IPS-18c (cell line): ENCODE measurements around the gene FGF14.
"Not testable (repeated sequence)": the region's sequence is repeated elsewhere in the genome, so short reads cannot be mapped to it uniquely, and the experiment has no call there.

ENCODE experiments used
- H3K4me3 ChIP-seq: 2 replicates; pipeline ENCODE4 v1.7.0; 2013; ENCODE audit warnings: low read depth, mild to moderate bottlenecking, low read length, moderate library complexity; ENCODE audit not compliant: insufficient read depth
- H3K9me3 ChIP-seq: one replicate; pipeline ENCODE4 v1.6.1; 2013; ENCODE audit warnings: mild to moderate bottlenecking, low read length, moderate library complexity; ENCODE audit not compliant: control insufficient read depth, insufficient read depth

The FGF14 gene

DNA sequence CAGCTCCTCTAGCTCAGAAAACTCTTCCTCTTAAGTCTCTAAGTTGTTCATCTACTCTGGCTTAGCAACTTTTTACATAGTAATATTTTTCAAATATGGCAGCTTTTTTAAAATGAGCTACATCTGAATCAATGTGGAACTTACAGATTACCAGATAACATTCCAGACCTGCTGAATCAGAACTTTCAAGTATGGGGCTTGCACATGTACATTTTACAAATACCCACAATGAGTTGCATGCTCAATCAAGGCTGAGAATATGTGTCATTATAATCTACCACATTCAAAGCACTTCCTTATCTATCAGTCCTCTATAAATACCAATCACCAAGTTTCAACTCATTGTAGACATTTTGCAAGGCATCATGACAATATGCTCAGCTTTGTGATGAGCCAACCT lies 383.1 kb downstream of the FGF14 start:
- no peak overlapping the region for H3K4me3 ChIP-seq
- H3K9me3 ChIP-seq: no peaks in the 10 kb centered on the region

DNA sequence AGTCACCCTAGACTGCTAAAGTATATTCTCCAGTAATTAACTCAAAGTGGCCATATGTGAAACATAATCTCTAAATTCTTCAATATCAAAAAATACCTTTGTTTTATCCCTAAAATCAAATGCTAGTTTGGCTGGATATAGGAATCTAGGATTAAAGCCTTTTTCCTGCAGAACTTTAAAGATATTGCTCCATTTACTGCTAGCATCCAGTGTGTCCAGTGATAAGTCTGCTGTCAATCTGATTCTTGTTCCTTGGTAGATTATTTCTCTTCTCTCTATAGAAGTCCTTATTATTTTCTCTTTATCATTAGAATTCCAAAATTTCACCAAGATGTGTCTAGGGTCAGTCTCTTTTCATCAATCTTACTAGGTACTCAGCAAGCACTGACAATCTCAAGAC lies 384.6 kb downstream of the FGF14 start:
- no peaks in the 10 kb centered on the region for H3K9me3 ChIP-seq
- H3K4me3 ChIP-seq: no peak overlapping the region

DNA sequence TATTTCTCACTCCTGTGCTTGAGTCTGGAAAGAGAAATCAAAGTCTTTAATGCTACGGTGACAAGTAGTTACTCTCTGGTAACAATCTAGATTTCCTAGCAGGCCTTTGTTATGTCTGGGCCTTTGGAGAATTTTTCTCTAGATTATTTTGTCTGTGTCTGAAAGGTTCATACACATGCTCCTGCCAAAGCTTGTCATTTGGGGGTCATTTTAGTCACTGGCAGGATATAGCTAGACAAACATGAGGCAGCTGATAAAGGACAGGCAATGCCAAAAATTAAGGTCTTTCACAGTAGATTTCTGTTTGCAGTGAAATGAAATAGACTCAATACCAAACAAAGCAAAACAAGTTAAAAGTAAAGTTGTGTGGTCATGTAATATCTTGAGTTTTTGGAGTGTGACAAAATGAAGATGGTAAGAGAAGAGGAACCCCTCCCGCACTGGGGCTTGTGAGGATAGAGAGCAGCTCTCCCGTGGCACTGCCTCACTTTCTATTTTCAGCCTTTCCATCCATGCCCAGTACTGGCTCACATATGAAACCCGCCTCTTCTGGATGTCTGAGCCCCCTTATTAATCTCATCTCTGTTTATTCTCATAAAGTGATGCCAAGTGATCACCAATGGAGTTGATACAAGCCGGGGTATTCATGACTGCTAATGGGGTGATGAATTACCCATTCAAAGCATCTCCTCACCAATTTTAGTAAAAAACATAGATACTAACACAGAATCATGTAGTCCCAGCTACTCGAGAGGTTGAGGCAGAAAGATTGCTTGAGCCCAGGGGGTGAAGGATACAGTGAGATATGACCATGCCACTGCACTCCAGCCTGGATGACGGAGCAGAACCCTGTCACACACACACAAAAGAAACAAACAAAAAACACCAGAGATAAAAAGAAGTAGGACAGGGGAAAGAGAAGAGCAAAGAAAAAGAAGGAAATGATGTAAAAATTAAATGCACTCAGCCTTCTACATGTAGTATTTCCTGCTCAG lies 389.3 kb downstream of the FGF14 start:
- H3K9me3 ChIP-seq: no peaks in the 10 kb centered on the region
- no peak overlapping the region for H3K4me3 ChIP-seq

DNA sequence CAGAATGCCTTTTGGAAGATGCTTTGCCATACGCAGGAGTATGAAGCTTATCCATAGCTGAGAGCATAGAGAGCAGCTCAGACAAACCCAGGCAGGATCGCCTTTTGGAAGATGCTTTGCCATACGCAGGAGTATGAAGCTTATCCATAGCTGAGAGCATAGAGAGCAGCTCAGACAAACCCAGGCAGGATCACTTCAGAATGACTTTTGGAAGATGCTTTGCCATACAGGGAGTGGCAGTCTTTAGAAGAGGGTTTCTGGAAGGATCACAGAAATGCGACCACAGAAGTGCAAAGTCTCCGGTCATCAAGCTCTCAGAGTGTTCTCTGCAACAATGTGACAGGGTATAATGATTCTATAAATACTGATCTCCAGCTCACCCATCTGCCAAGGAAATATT lies 390.4 kb downstream of the FGF14 start:
- not testable (repeated sequence) for H3K4me3 ChIP-seq, H3K9me3 ChIP-seq

DNA sequence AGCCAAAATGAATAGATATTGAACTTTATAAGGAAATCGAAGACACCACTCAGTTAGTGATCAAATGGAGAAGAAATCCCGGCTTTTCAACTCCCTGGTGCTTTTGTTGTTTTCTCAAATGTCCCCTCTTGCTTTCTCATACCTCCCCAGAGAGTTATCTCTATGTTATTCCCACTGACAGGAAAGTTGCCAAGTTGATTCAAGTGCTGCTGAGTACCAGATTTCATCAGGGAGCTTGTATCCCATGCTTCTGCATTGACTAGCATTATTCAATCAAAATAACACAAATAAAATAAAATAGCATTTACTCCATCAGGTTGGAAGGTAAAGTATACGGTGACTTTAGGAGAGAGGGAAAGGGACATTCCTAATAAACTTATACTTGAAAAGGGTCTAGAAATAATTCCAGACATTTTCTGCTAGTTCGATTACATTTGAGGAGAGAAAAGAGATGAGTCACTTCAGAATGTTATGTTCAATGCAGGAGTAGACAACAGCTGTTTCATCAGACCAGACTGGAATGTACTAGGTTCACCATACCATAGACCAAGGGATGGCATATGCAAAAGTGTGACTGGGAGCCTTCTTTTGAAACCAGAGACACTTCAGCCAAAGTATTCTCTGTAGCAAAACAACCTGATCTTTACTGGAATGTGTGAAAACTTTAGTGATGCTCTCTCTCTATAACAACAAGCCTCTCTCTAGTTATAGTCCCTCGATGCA lies 397.8 kb downstream of the FGF14 start:
- Histone ChIP-seq H3K4me3 (no peak overlapping the region), H3K9me3 (no peaks in the 10 kb centered on the region)

DNA sequence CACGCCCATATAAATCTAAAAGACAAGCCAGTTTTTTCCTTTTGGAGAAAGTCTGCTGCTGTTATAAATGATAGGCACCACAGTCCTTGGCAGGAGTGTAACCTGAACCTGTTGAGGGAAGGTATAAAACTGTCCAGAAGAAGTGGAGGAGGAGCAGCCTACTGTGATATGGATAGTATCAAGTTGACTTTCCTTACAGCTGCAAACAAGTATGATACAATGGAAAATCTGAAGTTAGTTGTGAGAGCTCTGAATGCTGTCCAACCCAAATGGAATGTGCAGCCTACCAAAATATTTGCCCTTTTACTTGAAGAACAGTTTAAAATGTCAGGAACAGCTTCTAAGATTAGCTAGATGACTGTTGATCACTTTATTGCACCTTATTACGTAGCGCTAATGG lies 399.6 kb downstream of the FGF14 start:
- no peaks in the 10 kb centered on the region for H3K9me3 ChIP-seq
- no peak overlapping the region for H3K4me3 ChIP-seq

DNA sequence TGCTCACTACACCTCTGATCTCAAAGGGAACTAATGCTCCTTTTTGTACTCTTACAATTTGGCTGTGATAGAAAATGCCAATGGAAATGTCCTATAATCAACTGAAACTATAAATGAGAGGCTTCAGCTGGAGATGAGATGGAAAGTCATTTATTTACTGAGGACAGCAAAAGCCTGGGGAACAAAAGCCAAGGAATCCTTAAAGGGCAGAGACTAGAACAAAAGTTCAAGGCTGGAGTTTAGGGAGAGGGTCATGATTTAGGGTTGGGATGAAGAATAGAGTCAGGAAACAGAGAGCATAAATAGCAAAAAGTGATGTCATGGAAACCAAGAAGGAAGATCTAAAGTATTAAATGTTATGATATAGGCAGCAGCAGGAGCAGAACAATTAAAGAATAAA lies 401.1 kb downstream of the FGF14 start:
- H3K9me3 ChIP-seq: no peaks in the 10 kb centered on the region

DNA sequence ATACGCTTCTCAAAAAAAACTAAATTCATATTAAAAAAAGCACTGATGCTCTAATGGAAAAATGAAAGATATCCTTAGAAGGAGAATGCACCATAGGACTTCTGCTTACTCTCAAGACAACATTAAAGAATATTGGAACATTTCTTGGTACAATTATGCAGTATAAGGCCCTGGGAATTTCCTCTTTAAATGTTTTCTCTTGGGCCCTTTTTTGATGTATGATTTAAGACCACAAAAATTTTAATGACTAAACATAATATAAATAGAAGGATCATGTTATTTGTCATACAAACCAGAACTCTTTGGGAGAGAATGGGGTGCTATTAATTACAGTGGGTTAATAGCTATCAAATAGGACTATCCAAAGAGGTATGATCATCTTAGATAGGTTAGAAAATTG lies 403.7 kb downstream of the FGF14 start:
- H3K9me3 ChIP-seq: no peaks in the 10 kb centered on the region
- H3K4me3 ChIP-seq: no peak overlapping the region

More for the DNA sequence above, 401.1 kb downstream of the FGF14 start:
- no peak overlapping the region for H3K4me3 ChIP-seq

DNA sequence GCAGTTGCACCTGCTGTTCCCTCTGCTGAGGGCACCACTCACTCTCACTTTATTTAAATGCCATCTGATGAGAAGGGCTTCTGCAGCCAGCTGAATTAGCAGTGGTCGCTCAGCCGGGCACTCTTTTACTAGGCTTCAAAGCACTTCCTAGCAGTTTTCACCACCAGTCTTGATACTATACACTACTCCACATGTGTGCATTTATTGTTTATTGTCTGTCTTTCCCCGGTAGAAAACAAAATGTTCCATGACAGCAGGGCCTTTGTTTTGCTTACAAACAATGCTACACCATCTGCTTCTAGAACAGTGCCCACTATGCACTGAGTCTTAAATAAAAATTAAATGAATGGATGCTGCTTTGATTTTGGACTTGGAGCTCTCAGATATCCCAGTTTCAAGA lies 404.9 kb downstream of the FGF14 start:
- H3K9me3 ChIP-seq: no peaks in the 10 kb centered on the region
- no peak overlapping the region for H3K4me3 ChIP-seq

DNA sequence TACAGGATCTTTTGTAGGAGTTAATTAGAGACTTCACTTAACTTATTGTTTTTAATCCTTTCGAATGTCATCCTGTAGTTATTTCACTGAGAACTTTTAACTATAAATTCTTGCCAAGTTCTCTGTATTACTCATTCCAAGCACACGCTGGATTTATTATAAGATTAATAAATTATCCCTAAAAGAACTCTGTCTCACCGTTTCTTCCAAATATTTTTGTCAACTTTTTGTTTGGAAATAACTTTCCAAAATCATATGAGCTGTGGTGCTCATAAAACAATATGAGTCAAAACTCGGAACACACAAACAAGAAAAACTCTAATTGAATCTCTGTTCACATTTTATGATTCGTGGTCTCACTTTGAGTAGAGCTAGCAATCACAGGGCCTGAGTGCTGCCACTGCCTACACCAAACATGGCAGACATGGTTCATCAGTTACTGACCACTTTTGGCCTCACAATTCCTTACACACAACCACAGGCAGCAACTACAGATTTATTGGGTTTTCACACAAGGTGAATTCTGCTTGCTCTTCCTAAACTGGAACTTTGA lies 412.0 kb downstream of the FGF14 start:
- H3K4me3 ChIP-seq: no peak overlapping the region
- no peaks in the 10 kb centered on the region for H3K9me3 ChIP-seq

DNA sequence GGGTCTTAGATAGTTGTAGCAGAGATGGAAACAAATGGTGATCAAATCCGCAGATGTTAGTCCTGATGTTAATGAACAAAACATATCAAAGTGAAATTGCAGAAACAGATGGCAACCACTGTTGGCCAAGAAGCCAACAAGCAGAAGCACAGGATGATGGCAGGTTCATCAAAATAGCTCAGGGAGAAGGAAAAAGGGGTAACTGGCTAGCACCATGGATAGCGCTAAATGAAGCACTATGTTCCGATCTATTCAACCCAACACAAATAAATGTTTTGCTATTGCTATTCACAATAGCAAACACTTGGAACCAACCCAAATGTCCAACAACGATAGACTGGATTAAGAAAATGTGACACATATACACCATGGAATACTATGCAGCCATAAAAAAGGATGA lies 413.7 kb downstream of the FGF14 start:
- no peak overlapping the region for H3K4me3 ChIP-seq
- H3K9me3 ChIP-seq: no peaks in the 10 kb centered on the region

DNA sequence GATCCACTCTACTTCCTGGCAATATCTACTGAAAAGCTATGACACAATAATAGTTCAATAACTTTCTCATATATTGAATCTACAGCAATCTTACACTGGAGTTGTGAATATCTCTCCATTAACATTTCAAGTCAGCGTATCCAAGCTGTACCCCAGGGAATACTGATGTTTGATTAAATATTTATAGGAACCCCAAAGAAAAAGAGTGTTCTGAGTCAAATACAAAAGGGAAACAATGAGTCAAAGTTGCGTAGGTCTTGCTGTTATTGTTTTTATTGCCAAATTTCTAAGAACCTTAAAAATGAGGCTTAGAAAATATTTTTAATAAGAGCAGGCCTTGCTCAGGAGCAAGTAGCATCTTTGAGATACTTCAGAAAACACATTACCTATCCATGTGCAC lies 415.5 kb downstream of the FGF14 start:
- no peaks in the 10 kb centered on the region for H3K9me3 ChIP-seq
- H3K4me3 ChIP-seq: no peak overlapping the region

DNA sequence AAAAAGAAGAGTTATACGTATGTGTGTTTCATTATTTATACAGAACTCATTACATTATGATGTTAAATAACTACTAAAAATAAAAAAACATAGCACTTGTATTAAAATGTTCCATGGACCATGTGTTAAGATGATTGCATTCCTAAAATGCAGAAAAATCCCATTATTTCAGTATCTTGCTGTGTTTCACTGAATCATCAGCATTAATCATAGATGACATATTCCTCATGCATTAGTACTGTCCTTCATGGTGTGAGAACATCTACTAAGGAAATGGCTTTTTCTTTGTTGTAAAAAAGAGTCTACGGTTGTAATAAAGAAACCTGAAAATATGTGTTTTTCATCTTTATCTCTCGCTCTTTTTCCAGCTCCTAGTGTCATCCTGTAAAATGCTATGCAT lies 416.5 kb downstream of the FGF14 start:
- no peaks in the 10 kb centered on the region for H3K9me3 ChIP-seq
- H3K4me3 ChIP-seq: no peak overlapping the region

DNA sequence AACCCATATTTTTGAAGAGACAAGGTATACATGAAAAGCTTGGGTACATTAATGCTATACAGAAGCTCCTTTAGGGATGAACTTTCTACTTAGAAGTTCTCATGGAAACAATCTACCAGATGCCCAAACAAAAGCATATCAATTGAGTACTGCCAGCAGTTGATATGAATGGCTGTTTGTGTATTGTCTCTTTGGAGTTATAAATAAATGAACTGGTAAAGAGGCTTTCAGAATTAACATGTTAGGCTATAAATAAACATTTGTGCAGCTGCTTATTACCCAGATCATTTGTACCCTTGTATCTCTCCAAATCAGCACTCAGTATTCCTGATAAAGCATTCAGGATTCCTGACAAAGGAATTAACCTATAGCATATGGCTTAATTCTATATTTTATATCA lies 418.9 kb downstream of the FGF14 start:
- Histone ChIP-seq H3K4me3 (no peak overlapping the region), H3K9me3 (no peaks in the 10 kb centered on the region)

DNA sequence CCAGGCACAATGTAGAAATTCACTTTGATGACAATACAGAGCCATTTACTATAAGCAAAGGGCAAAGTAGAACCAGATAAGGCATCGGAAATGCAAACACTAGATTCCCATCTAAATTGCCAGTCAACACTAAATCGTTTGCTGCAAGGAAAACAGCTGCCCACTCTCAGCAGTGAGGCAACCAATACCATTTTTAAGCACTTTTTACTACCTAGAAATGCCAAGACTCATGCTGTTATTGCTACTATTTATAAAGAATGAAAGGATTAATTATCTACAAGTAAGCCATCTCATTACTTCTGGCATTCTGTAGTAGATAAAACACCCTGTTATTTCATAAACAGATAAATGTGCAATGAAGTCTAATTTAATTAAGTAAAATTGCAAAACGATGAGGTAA lies 422.0 kb downstream of the FGF14 start:
- Histone ChIP-seq H3K9me3 (no peaks in the 10 kb centered on the region), H3K4me3 (no peak overlapping the region)

DNA sequence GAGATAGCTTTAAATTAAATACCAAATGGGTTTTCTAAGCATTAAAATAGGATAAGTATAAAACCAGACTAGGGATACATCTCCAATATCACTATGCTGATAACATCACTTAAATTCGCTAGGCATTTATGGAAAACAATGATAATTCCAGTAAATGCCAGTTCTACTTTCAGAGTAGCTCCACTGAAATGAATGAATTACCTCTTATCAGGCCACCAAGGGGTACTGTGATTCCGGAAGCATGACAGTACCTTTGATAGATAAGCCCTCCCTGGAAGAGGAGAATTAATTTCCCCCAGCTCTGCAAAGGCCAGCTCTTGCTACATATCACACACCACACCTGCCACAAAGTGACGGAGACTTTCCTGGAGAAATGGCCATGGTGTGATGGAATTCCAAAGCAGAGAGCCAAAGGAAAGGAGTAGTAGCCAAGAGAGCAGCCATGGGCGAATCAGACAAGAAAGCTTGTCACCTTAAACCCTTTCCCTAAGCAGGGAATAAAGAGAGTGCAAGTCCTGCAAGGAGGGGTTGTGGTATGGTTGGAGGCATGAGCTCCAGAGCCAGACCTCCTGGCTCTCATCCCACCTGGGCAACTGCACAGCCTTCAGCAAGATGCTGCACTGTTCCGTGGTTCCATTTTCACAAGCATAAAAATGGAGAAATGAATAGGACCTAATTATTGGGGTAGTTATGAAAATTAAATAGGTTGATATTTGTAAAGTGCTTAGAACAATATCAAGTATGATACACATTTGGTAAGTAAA lies 423.1 kb downstream of the FGF14 start:
- Histone ChIP-seq H3K4me3 (no peak overlapping the region), H3K9me3 (no peaks in the 10 kb centered on the region)

DNA sequence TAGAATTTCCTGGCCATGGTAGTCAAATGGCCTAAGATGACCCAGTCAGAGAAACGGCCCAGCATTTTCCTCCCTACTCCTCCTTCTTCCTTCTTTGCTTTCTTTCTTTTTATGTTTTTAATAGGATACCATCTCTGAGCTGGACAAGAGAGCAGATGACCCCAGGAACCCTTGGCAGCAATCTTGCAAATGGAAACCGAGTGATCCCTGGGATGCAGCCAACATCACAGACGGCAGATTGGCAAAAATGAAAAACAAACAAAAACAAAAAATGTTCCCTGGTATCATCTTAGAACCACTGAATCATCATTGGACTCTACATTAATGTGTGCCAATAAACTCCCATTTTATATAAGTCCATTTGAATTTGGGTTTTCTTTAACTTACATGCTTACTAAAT lies 424.4 kb downstream of the FGF14 start:
- no peak overlapping the region for H3K4me3 ChIP-seq
- H3K9me3 ChIP-seq: no peaks in the 10 kb centered on the region
